T-cell (primary cell): Measurements from ENCODE around the gene MYPN. TPM values are rescaled to one million over a fixed set of nuclear protein-coding genes. Genes with fewer than 3 reads are reported as not detected.

Experiments used
- ATAC-seq, 4 experiments: fragments of 200-7000 bp in 3 of 4; fragments of 150-1000 bp in 1 of 4; cut with Tn5 transposase; replicated peaks in 1 of 4; 1 replicate in 3 of 4; 2 replicates in 1 of 4; pipeline ENCODE4 v1.10.0; 2021; ENCODE audit warnings: moderate library complexity in 3 of 4, mild to moderate bottlenecking in 2 of 4, moderate number of reproducible peaks in 1 of 4
- CTCF ChIA-PET, 2 donors: fragments of 300-600 bp; sonication (Branson Sonifier 250); formaldehyde crosslinking; loops; one replicate each; lab custom pipeline; 2022; ENCODE audit warnings: antibody characterized with exemption in 2 of 2; lab: Charles Lee
- POLR2A ChIA-PET, 2 donors: fragments of 300-600 bp; sonication (Branson Sonifier 250); formaldehyde crosslinking; loops; one replicate each; lab custom pipeline; 2022; ENCODE audit warnings: antibody characterized with exemption in 2 of 2; lab: Charles Lee
- DNase-seq, 35 experiments: peaks; one replicate each; pipeline versions ENCODE4 v3.0.0 to v3.0.0-alpha.2; 2013 to 2023
- H3K27ac ChIP-seq: one replicate; pipeline ENCODE4 v1.5.1; 2013; ENCODE audit warnings: low read length
- H3K27me3 ChIP-seq, 2 experiments: replicated peaks in 1 of 2; 1 replicate in 1 of 2; 2 replicates in 1 of 2; pipeline versions ENCODE4 v1.6.1 to v1.7.0; 2013; ENCODE audit warnings: low read length in 1 of 2, mixed read lengths in 1 of 2; ENCODE audit not compliant: control insufficient read depth in 2 of 2, insufficient read depth in 2 of 2; ENCODE audit errors: extremely low read depth in 1 of 2
- H3K36me3 ChIP-seq, 2 donors: 1 replicate in 1 of 2; 2 replicates in 1 of 2; pipeline versions ENCODE4 v1.6.1 to v1.7.0; 2013; ENCODE audit warnings: low read length in 1 of 2; ENCODE audit not compliant: control insufficient read depth in 2 of 2, insufficient read depth in 1 of 2; ENCODE audit errors: extremely low read depth in 1 of 2
- H3K4me1 ChIP-seq, 2 experiments: 1 replicate in 1 of 2; 2 replicates in 1 of 2; pipeline versions ENCODE4 v1.6.1 to v1.7.0; 2013; ENCODE audit warnings: low read length in 2 of 2, mixed read lengths in 1 of 2; ENCODE audit not compliant: insufficient read depth in 2 of 2, control insufficient read depth in 1 of 2; ENCODE audit errors: extremely low read depth in 1 of 2
- H3K4me3 ChIP-seq, 2 donors: 1 replicate in 1 of 2; 2 replicates in 1 of 2; pipeline versions ENCODE4 v1.5.1 to v1.7.0; 2013; ENCODE audit warnings: mild to moderate bottlenecking in 2 of 2, low read length in 1 of 2, moderate library complexity in 1 of 2; ENCODE audit not compliant: control insufficient read depth in 1 of 2; ENCODE audit errors: extremely low read depth in 1 of 2
- H3K9me3 ChIP-seq: 2 replicates; pipeline ENCODE4 v1.7.0; 2013
- H3K27ac Mint-ChIP-seq, 2 donors: one replicate each; pipeline ENCODE4 v1.8.0; 2020 to 2021; ENCODE audit warnings: mild to moderate bottlenecking in 2 of 2, mixed read lengths in 2 of 2
- H3K27me3 Mint-ChIP-seq, 2 donors: one replicate each; pipeline ENCODE4 v1.8.0; 2021 to 2022; ENCODE audit warnings: mixed read lengths in 2 of 2
- H3K36me3 Mint-ChIP-seq: one replicate; pipeline ENCODE4 v1.8.0; 2021; ENCODE audit warnings: mixed read lengths
- H3K4me1 Mint-ChIP-seq, 3 donors: one replicate each; pipeline ENCODE4 v1.8.0; 2020 to 2022; ENCODE audit warnings: mixed read lengths in 3 of 3, mild to moderate bottlenecking in 1 of 3
- H3K4me3 Mint-ChIP-seq, 3 donors: one replicate each; pipeline ENCODE4 v1.8.0; 2020 to 2022; ENCODE audit warnings: mild to moderate bottlenecking in 3 of 3, mixed read lengths in 3 of 3, moderate library complexity in 3 of 3
- H3K9me3 Mint-ChIP-seq, 3 donors: one replicate each; pipeline ENCODE4 v1.8.0; 2020 to 2022; ENCODE audit warnings: mixed read lengths in 3 of 3
- WGBS: methylation state at CpG from one replicate; pipeline ENCODE4 v1.1.5; 2013; ENCODE audit warnings: missing lambda C conversion rate; ENCODE audit not compliant: insufficient coverage; 5-methylcytosine and 5-hydroxymethylcytosine counted together
- total RNA-seq, 35 experiments: library from RNA in 6 of 35; stranded (reverse) in 6 of 35; fragments of 120-200 nt in 1 of 35; gene quantifications; one replicate each; pipeline versions ENCODE4 v1.2.1 to v1.2.4 and lab custom pipeline; 2013 to 2026

MYPN gene
- total RNA-seq, 5 donors from 2014 or later (not counting 1 experiment from before 2014, with no cell fraction given) = not detected

GRCh38 chr10:68165643-68166042 is 56.4 kb downstream of the MYPN start:
- ATAC-seq = no peak

GRCh38 chr10:68166871-68167585 is 57.7 kb downstream of the MYPN start:
- Mint-ChIP-seq H3K27me3 (peaks cover 0 to 1% of the 10 kb centered on the region in 2 donors), H3K27ac (no peak overlapping the region), H3K9me3 (no peaks in the 10 kb centered on the region), H3K4me3 (no peak overlapping the region), H3K36me3 (no peaks in the 10 kb centered on the region), H3K4me1 (no peaks in the 10 kb centered on the region)
- H3K4me1 ChIP-seq = no peaks in the 10 kb centered on the region
- WGBS = 65% methylated on average over 2 of the region's 3 CpGs
- no peaks in the 10 kb centered on the region for H3K36me3 ChIP-seq
- DNase-seq = no peak
- H3K9me3 ChIP-seq = no peaks in the 10 kb centered on the region
- peaks cover 0 to 7% of the 10 kb centered on the region in 2 experiments for H3K27me3 ChIP-seq
- POLR2A ChIA-PET = no interaction called here
- no peak overlapping the region for H3K27ac ChIP-seq
- CTCF ChIA-PET = interaction anchor here in 1 of 2 donors (0.5 to 0.9 kb wide), 2 partner anchors 434 to 689 kb away, joined by 3 to 7 read pairs; no protein-coding TSS in a partner anchor
- ATAC-seq = no peak
- no peak overlapping the region for H3K4me3 ChIP-seq

More at GRCh38 chr10:68165643-68166042, 56.4 kb downstream of the MYPN start:
- Mint-ChIP-seq H3K4me1 (no peaks in the 10 kb centered on the region), H3K4me3 (no peak overlapping the region), H3K27ac (no peak overlapping the region), H3K27me3 (peaks cover 0 to 3% of the 10 kb centered on the region in 2 donors), H3K36me3 (no peaks in the 10 kb centered on the region), H3K9me3 (no peaks in the 10 kb centered on the region)
- no peak for DNase-seq
- H3K27me3 ChIP-seq = peaks cover 0 to 5% of the 10 kb centered on the region in 2 experiments
- POLR2A ChIA-PET = no interaction called here
- WGBS = 56% methylated on average over 2 of the region's 3 CpGs
- H3K27ac ChIP-seq = no peak overlapping the region
- CTCF ChIA-PET = no interaction called here
- H3K4me3 ChIP-seq = no peak overlapping the region
- no peaks in the 10 kb centered on the region for H3K9me3 ChIP-seq
- H3K36me3 ChIP-seq = no peaks in the 10 kb centered on the region
- H3K4me1 ChIP-seq = no peaks in the 10 kb centered on the region

- WGBS = 92% methylated on average over 3 of the region's 6 CpGs
- no peaks in the 10 kb centered on the region for H3K36me3 ChIP-seq
- no peak overlapping the region for H3K27ac ChIP-seq
- Mint-ChIP-seq H3K27ac (no peak overlapping the region), H3K36me3 (no peaks in the 10 kb centered on the region), H3K4me1 (no peaks in the 10 kb centered on the region), H3K9me3 (no peaks in the 10 kb centered on the region), H3K27me3 (peaks cover 0 to 1% of the 10 kb centered on the region in 2 donors), H3K4me3 (no peak overlapping the region)
- POLR2A ChIA-PET = no interaction called here
- no peaks in the 10 kb centered on the region for H3K9me3 ChIP-seq
- no peaks in the 10 kb centered on the region for H3K4me1 ChIP-seq
- ATAC-seq = no peak
- DNase-seq = no peak
- H3K4me3 ChIP-seq = no peak overlapping the region
- CTCF ChIA-PET = interaction anchor here in 1 of 2 donors (0.5 kb wide), 1 partner anchor 689 kb away, joined by 7 read pairs; no protein-coding TSS in a partner anchor
- H3K27me3 ChIP-seq = peaks cover 0 to 7% of the 10 kb centered on the region in 2 experiments
These were observed 58.4 kb downstream of the MYPN start for GRCh38 chr10:68167586-68168189.

- peaks cover 0 to 1% of the 10 kb centered on the region in 2 donors for H3K27me3 Mint-ChIP-seq
- no peak for ATAC-seq
These were observed 62.3 kb downstream of the MYPN start for GRCh38 chr10:68171539-68172080.

GRCh38 chr10:68172324-68172723 is 63.0 kb downstream of the MYPN start:
- H3K9me3 ChIP-seq = no peaks in the 10 kb centered on the region
- no peak overlapping the region for H3K27ac Mint-ChIP-seq
- H3K27me3 Mint-ChIP-seq = peaks cover 0 to 1% of the 10 kb centered on the region in 2 donors
- no peaks in the 10 kb centered on the region for H3K36me3 ChIP-seq
- POLR2A ChIA-PET = no interaction called here
- no CpG with 5 or more reads among the region's 2 CpGs for WGBS
- CTCF ChIA-PET = no interaction called here
- no peaks in the 10 kb centered on the region for H3K36me3 Mint-ChIP-seq
- no peaks in the 10 kb centered on the region for H3K4me1 Mint-ChIP-seq
- DNase-seq (no peak), ATAC-seq (no peak)
- H3K4me3 Mint-ChIP-seq = no peak overlapping the region
- peaks cover 3 to 7% of the 10 kb centered on the region in 2 experiments for H3K27me3 ChIP-seq
- H3K27ac ChIP-seq = no peak overlapping the region
- no peaks in the 10 kb centered on the region for H3K4me1 ChIP-seq
- no peaks in the 10 kb centered on the region for H3K9me3 Mint-ChIP-seq
- H3K4me3 ChIP-seq = no peak overlapping the region

More at GRCh38 chr10:68171539-68172080, 62.3 kb downstream of the MYPN start:
- Histone ChIP-seq H3K27me3 (peaks cover under 1 to 7% of the 10 kb centered on the region in 2 experiments), H3K4me1 (no peaks in the 10 kb centered on the region), H3K36me3 (no peaks in the 10 kb centered on the region), H3K4me3 (no peak overlapping the region), H3K27ac (no peak overlapping the region), H3K9me3 (no peaks in the 10 kb centered on the region)
- no peaks in the 10 kb centered on the region for H3K36me3 Mint-ChIP-seq
- no peak overlapping the region for H3K4me3 Mint-ChIP-seq
- ChIA-PET POLR2A (no interaction called here), CTCF (no interaction called here)
- no peaks in the 10 kb centered on the region for H3K9me3 Mint-ChIP-seq
- DNase-seq = no peak
- H3K27ac Mint-ChIP-seq = no peak overlapping the region
- no peaks in the 10 kb centered on the region for H3K4me1 Mint-ChIP-seq
- no CpG with 5 or more reads among the region's 1 CpG for WGBS

- Mint-ChIP-seq H3K4me3 (no peak overlapping the region), H3K27me3 (no peaks in the 10 kb centered on the region), H3K4me1 (no peaks in the 10 kb centered on the region), H3K27ac (no peak overlapping the region), H3K36me3 (no peaks in the 10 kb centered on the region), H3K9me3 (no peaks in the 10 kb centered on the region)
- Histone ChIP-seq H3K27ac (no peak overlapping the region), H3K27me3 (peaks cover 2 to 3% of the 10 kb centered on the region in 2 experiments), H3K36me3 (no peaks in the 10 kb centered on the region), H3K9me3 (no peaks in the 10 kb centered on the region), H3K4me3 (no peak overlapping the region), H3K4me1 (no peaks in the 10 kb centered on the region)
- CTCF ChIA-PET = no interaction called here
- WGBS = no CpG with 5 or more reads among the region's 1 CpG
- ATAC-seq (no peak), DNase-seq (no peak)
- POLR2A ChIA-PET = no interaction called here
These were observed 66.7 kb downstream of the MYPN start for GRCh38 chr10:68175949-68176348.
